NCI-H187 treated with DMSO at 0.1 percent for 48 hours (cell line): ENCODE results near the gene ABHD17A.
A peak's percentile ranks its signal among the peaks of the same experiment; 100 is the strongest.
"Not testable (repeated sequence)": the region's sequence is repeated elsewhere in the genome, so short reads cannot be mapped to it uniquely, and the experiment has no call there.

ENCODE experiments used
- DNase-seq: peaks from one replicate; lab custom pipeline; 2025; lab: John Stamatoyannopoulos, UW

ABHD17A gene

DNA sequence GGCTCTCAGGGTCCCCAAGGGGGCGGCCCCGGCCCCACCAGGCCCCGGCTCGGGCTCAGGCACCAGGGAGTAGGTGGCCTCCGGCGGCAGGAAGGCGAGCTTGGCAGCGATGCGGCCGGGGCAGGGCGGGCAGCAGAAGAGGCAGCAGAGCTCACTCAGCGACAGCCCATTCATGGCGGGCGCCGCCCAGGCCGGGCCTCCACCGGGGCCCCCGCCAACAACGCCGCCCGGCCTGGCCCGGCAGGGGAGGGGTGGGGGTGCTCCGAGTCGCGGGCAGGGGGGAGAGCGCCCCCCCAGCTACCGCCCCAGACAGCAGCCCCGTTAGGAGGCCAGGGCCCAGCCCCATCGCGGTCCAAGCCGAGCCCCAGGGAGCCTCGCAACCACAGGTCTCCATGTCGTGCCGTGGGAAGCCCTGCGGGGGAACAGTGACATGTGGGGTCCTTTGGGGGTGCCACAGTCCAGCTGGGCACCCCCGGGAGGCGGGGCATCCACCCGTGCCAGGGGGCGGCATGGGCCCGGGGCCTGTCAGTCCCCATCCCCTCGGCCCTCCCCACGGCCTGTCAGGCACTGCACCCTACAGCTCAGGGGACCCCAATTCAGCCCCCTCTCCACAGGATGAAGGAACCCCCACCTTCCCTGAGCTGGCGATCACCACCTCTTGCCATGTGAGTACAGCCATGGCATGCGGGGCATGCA is 3.8 kb downstream of the ABHD17A start:
- not testable (repeated sequence) for DNase-seq

DNA sequence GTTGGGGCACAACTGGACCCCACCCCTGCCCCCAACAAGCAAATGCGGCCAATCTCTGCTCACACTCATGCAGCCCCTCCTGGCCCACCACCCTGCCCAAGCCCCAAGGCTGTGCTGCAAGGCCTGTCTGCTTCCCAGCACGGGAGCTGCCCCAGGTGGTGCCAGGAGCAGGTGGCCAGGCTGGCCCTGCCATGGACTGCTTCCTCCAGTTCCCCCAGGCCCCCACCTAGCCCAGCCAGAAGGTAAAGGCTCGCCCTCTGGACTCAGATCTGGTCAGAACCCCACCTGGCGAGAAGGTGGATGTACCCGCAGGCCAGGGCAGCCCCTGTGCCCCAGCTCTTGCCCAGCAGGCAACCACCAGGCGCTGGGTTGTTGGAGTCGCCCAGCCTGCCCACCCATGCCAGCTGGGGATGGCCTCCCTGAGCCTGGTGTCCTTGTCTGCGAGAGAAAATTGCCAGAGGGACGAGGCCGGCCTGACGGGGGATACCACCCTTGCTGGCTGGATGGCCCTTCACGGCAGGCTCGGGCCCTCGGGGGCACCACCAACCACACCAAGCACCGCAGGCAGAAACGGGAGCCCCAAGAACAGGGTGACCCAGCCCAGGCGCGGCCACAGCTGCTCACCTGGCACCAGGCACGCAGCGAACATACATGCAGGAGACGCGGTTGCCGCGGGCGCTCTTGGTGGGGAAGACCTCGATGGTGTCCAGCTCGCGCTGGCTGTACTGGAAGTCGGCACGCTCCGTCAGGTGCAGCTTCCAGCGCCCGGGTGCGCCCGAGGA is 4.5 kb downstream of the ABHD17A start:
- no peak for DNase-seq

DNA sequence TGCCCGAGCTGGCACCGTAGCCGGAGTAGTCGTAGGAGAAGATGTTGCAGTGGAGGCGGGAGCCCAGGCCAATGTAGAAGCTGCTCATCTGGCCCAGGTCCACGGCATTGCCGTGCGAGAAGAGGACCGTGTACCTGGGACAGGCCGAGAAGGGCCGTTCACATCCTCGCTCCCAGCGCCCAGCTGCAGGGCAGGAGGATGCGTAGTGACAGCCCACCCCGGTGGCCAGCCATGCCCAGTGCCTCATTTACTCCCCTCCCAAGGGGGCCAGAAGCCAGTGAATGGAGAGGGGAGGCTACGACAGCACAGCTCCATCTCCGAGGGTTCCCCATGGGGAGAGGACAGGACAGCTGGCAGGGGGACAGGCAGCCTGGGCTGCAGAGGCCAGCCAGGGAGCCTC is 5.3 kb downstream of the ABHD17A start:
- not testable (repeated sequence) for DNase-seq

DNA sequence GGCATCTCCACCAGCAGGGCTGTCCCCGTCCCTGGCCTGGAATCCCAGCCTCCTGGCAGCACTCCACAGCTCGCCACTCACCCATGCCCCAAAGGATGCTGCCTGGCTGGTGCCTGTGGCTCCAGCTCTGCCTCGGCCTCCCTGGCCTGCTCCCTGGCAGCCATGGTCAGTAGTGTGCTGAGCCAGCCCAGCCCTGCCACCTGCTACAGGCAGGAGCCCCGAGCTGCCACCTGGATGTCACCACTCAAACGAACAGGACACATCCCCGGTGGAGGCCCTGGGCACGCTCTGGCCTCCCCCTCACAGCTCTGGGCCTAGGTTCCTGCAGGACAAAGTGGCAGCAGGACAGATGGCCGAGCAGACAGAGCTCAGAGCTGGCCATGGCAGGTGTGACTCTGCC is 6.7 kb downstream of the ABHD17A start:
- not testable (repeated sequence) for DNase-seq

DNA sequence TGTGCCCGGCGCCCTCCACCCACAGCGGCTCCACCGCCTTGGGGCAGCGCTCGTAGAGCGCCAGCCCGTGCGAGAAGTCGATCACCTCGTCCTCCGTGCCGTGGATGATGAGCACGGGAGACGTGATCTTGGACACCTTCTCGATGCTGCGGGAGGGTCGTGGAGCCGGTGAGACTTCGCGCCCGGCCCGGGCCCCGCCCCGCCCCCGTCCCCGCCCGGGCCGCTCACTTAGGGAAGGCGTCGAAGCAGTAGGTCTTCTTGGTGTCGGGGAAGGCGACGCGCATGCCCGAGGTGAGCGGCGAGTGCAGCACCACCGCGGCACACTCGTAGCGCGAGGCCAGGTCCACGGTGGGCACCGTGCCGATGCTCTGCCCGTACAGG is 8.0 kb downstream of the ABHD17A start:
- not testable (repeated sequence) for DNase-seq

DNA sequence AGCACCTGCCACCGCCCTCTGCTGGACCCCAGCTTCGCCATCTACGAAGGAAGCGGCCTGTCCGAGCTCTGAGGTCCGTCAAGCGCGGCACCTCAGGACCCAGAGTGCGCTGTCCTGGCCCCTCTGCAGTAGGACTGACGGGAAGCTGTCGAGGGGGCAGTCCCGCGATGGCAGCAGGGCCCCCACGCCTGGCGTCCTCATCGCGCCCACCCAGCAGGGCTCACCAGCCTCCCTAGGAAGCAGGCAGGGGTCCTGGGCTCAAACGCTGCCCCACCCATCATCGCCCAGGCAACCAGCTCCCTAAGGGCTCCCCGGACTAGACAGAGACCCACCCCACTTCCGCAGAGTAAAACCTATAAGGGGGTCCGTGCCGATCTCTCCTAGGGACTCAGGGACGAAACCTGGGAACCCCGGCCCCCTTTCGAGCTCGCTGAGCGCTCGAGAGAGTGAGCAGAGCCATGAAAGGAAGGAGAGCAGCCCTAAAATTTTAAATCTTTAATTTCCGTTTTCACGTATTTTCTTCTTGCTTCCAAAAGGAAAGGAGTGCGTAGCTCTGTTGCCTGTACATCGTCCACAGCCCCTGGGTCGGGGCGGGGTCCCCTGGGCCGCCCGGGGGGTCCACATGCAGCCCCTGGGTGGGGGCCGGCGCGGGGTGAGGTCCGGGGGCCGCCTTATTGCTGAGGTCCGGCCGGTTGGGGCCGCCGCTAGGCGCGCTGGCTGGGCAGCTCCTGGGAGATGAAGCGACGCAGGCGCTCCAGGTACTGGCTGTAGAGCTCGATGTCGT is 8.6 kb downstream of the ABHD17A start:
- not testable (repeated sequence) for DNase-seq

DNA sequence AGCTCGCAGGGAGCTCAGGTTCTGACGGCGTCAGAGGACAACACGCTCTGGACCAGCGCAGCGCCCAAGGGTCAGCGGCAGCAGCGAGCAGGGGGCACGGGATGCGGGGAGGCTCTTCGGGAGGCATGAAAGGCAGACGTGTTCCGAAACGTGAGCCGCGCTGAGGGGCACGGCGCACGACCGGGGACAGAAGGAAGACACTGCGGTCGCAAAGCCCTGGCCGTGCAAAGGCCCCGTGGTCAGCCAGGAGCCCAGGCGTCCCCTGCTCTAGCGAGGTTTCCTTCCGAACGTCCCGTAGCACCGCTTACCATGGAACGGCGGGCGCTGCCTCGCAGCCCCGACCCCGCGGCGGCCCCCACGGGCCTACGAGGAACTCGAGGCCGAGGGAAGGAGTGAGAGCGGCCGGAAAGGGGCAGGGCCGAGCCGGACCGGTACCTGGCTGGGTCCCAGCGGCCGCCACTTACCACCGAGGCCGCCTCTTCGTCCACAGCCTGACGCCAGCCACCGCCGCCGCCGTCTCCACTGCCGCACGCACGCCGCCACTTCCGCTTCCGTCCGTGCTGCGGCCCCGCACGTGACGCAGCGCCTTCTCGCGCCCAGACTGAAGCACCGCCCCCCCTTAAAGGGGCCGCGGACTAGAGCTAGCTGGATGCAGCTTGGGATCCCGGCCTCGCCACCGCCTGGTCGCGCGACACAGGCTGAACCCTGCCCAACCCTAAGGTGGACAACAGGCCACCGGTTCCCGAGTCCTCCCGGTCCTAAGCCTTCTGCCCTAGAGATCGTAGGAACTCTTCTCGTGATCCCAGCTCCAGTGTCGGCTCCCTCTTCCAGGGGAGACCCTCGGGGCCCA is 9.4 kb downstream of the ABHD17A start:
- DNase-seq = peak; percentile 51

DNA sequence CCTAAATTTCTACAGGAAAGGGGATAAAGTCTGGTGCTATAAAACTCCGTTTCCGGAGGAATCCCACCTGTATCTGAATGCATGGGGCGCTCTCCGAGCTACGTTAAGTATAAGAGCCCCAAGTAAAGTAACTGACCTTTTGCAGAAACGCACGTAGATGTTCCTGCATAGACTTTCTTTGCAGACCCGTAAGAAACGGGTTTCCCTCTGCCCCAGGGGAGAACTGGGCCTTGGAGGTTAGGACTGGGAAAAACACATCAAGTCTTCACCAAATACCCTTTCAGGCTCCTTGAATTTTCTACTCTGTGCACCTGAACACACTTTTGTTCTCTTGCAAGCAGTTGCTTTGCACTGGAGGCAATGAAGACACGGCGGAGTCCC is 10.0 kb downstream of the ABHD17A start:
- DNase-seq = not testable (repeated sequence)

DNA sequence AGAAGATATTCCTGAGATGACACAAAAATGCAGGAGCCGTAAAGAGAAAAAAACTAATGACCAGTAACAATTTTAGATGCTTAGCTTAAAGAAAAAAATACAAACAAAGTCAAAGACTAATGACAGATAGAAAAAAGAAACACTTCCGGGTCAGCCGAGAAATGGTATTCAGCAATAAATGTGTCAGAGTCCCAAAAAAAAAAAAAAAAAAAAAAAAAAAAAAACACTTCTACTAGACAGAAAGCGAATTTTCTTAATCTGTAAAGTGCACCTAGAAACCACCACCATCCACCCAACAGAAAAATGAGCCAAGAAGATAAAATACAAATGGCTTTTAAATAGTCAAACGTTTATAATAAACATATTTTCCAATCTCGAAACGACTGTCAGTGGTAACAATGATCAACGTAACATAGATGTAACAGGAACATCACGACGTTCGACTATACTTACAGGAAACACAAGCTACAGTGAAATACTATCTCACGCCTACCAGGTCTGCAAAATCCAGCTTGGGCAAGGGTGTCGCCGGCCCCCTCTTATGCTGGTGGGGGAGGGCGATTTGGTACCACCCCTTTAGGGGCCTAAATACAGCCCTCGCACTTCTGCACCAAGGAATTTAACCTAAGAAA is 10.6 kb downstream of the ABHD17A start:
- no peak for DNase-seq

DNA sequence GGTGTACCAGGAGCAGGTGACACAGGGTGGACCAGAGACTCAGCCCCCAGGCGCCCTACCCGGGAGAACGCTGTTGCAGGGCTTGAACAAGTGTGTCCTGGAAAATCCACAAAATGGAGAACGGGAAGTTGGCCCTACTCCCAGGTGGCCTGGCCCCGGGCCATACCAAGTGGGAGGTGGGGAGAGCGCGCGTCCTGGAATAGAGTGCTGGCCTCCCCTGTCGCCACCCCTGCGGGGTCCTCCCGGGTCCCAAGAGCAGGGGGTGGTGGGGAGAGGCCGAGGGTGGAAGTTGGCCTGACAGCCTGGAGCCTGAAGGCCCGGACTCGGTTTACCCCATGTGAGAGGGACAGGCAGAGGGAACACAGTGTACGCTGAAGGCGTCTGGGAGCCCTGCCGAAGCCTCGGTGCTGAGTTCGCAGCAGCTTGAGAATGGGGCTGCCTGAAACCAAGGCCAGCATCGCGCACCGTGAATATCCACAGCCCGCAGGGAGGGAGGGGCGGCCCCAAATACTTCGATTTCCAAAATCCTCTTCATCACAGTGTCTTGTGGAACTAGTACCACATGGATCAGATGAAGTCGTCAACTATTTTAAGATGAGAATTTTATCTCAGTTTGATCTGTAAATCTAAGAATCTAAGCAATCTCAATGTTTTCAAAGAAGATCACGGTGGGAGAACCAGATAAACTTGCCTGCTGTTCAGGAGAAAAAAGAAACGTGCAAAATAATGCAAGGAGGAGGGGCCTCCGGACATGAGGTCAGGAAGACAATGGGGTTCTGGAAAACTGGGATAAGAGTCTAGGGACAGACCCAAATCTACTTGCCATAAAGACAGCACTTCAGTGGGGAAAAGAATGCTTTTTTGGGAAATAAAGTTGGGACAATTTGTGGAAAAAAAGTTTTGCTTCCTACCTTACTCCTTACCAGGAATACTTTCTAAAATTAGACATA is 11.5 kb downstream of the ABHD17A start:
- no peak for DNase-seq

DNA sequence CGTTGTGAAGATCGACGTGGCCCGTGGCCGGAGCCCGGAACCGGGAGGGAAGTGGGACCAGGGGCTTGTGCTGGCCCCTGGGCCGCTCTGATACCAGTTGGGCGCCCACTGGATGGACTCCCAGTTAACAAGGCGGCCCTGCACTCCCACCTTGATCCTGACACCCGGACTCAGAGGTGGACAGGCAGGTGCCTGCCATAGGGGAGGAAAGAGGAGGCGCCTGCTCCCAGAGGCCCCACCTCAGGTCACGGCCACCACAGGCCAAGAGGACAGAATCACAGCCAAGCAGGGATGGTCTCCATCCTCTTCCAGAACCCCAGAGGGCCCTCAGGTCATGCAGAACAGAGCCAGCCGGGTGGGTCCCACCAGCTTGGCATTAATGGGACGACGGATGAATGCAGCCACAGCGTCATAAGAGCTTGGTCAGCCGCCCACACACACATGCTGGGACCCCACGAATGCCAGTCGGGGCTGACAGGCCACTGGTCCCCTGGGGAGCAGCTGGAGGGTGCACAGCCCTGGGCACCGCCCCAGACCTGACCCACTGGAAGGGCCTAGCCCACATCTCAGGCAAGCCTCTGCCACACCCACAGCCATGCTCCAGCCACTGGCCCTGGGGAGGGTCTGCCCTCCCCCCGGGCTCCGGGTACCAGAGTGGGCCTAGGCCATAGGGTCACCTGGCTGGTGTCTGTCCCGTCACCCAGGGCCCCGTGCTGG is 12.3 kb downstream of the ABHD17A start:
- DNase-seq = no peak

DNA sequence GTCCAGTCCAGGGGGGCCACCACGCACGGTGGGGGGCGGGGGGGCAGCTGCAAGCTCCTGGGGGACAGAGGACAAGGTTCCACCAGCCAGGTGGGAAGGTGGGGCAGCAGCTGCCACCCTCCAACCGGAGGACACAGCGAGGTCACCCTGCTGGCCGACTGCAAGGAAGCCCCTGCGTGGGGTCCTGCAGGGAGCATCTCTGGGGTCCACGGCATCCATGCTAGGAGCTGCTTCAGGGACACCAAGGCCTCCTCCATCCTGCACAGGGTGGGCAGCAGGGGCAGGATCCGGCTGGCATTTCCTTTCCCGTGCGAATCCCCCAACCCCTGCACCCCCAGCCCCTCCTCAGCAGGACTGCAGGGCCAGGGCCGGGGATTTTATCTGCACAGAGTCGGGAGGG is 13.7 kb downstream of the ABHD17A start:
- no peak for DNase-seq

DNA sequence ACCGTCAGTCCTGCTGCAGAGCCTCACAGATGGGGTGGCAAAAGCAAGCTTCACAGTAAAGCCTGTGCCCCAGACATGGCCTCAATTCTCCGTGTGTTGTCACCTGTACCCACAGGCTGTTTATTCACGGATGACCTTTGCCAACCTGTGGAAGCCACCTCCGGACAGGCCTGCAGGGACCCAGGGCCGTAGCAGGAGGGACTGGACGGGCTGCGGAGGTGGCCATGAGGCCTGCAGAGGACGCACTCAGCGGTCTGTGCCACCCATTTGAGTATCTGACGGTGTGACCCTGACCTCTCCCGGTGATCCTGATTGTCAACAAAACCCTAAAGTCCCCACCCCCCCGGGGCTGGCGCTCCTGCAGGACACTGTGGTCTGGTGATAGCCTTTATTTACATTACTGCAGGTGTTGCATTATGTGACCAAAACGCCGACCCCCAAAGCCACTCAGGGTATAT is 14.1 kb downstream of the ABHD17A start:
- DNase-seq = no peak

DNA sequence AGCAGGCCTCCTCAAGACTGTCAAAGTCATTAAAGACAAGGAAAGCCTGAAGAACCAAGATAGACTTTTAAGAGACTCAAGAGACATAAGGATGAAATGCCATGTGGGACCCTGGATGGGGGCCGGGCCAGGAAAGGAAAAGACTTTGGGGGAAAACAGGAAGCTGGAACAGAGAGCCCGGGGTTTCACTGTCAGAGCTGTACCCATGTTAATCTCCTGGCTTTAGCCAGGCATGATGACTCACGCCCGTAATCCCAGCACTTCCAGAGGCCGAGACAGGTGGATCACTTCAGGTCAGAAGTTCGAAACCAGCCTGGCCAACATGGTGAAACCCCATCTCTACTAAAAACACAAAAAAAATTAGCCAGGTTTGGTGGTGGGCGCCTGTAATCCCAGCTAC is 16.3 kb downstream of the ABHD17A start:
- no peak for DNase-seq

DNA sequence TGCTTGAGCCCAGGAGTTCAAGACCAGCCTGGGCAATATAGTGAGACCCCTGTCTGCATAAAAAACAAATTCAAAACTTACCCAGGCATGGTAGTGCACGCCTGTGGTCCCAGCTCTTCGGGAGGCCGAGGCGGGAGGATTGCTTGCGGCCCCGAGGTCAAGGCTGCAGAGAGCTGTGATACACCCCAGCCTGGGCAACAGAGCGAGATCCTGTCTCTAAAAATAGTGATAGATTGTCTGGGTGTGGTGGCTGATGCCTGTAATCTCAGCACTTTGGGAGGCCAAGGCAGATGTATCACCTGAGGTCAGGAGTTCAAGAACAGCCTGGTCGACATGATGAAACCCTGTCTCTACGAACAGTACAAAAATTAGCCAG is 18.0 kb downstream of the ABHD17A start:
- no peak for DNase-seq

DNA sequence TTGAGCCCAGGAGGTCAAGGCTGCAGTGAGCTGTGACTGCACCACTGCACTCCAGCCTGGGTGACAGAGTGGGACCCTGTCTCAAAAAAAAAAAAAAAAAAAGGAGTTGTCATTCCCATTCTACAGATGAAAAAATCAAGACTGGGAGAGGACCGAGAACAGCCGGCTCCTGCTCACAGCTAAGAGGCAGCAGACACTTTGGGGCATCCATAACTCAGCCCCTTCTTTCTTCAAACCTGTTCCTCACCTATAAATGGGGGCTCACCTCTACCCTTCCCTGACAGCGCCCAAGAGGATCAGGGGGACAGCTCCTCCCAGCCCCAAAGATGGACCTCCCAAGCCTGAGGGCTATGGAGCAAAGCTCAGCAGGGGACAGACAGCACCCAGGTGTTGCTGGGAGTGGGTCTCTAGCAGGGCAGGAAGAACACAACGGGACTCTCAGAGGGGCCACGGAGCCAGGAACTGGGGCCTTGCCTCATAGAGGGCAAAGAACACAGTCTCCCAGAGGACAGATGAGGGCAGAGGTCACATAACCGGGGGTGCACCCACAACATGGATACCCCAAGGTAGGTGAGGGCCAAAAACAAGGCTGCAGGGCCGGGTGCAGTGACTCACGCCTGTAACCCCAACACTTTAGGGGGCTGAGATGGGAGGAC is 18.5 kb downstream of the ABHD17A start:
- no peak for DNase-seq

DNA sequence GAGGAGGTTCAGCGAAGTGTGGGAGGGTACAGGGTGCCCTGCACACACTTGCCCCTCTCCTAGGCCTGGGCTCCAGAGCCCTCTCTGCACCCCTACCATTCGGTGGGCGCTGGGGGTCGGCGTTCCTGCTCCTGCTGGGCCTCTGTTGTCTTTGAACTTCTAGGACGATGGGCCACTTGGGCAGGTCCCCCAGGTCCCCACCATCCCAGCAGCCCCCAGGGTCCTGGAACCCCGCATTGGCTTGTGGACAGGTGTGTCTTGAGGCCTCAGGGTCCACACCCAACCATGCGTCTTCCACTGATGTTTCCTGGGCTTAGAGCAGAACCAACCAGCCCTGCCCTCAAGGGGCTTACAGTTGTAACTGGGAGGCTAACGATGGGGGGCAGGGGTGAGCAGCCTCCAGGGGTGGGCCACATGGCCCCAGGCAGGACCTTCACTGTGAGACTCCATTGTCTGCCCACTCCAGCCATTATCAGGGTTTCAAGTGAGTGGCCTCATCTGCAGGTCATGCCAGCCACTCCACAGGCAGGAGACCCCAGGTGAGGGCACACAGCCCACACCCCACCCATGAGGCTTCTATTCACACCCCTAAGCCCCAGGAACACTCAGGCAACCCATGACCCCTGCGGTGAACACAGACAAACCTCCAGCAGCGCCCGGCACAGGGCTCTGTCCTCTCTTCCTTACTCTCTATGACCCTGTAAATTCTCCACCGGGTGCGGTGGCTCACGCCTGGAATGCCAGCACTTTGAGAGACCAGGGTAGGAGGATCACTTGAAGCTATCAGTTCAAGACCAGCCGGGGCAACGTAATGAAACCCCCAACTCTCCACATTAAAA is 19.9 kb downstream of the ABHD17A start:
- no peak for DNase-seq
